Neural cell (in vitro differentiated cells): ENCODE data around the gene FOXO3B. TPM values are rescaled to one million over a fixed set of nuclear protein-coding genes. Genes with fewer than 3 reads are reported as not detected.
"Not testable (repeated sequence)": the region's sequence is repeated elsewhere in the genome, so short reads cannot be mapped to it uniquely, and the experiment has no call there.

ENCODE experiments used
- H2AFZ ChIP-seq: fragments of 200-600, 300-800 bp; sonication (generic), shearing (Covaris generic); 2 replicates; pipeline ENCODE4 v1.6.0; 2014; ENCODE audit warnings: low read depth, mild to moderate bottlenecking, antibody characterized with exemption, low read length, moderate library complexity
- H3F3A ChIP-seq: fragments of 200-600 bp; shearing (Covaris generic); 2 replicates; pipeline ENCODE4 v1.6.1; 2016; ENCODE audit warnings: mild to moderate bottlenecking, moderate library complexity, mixed read lengths, antibody characterized with exemption, low read length; ENCODE audit not compliant: insufficient read depth, poor library complexity, severe bottlenecking
- H3K27ac ChIP-seq: fragments of 200-600, 300-800 bp; sonication (generic), shearing (Covaris generic); 2 replicates; pipeline ENCODE4 v1.5.1; 2014; ENCODE audit warnings: mild to moderate bottlenecking, low read length, moderate library complexity
- H3K27me3 ChIP-seq: fragments of 300-800, 200-600 bp; sonication (generic), shearing (Covaris generic); 2 replicates; pipeline ENCODE4 v1.6.0; 2014; ENCODE audit warnings: mild to moderate bottlenecking, low read depth, low read length, moderate library complexity; ENCODE audit not compliant: insufficient read depth
- H3K36me3 ChIP-seq: fragments of 300-800, 200-600 bp; sonication (generic), shearing (Covaris generic); 2 replicates; pipeline ENCODE4 v1.5.1; 2014; ENCODE audit warnings: mild to moderate bottlenecking, antibody characterized with exemption, low read length, moderate library complexity; ENCODE audit not compliant: insufficient read depth
- H3K4me2 ChIP-seq: fragments of 300-800, 200-600 bp; sonication (generic), shearing (Covaris generic); 2 replicates; pipeline ENCODE4 v1.6.0; 2014; ENCODE audit warnings: mild to moderate bottlenecking, low read length
- H3K4me3 ChIP-seq: fragments of 300-800, 200-600 bp; sonication (generic), shearing (Covaris generic); 2 replicates; pipeline ENCODE4 v1.5.1; 2014; ENCODE audit warnings: mild to moderate bottlenecking, low read length, moderate library complexity
- H3K79me2 ChIP-seq: fragments of 200-600 bp; shearing (Covaris generic); replicated peaks from 2 replicates; pipeline ENCODE4 v1.6.0; 2014; ENCODE audit warnings: mild to moderate bottlenecking, low read length, moderate library complexity; ENCODE audit not compliant: insufficient read depth
- H3K9ac ChIP-seq: fragments of 300-800, 200-600 bp; sonication (generic), shearing (Covaris generic); 2 replicates; pipeline ENCODE4 v1.6.1; 2016; ENCODE audit warnings: mild to moderate bottlenecking, low read length, mixed read lengths
- H3K9me2 ChIP-seq: fragments of 200-600 bp; shearing (Covaris generic); 2 replicates; pipeline ENCODE4 v1.6.1; 2016; ENCODE audit warnings: mild to moderate bottlenecking, low read length, mixed read lengths; ENCODE audit not compliant: insufficient read depth
- H3K9me3 ChIP-seq: fragments of 200-600, 300-800 bp; sonication (generic), shearing (Covaris generic); 2 replicates; pipeline ENCODE4 v1.6.1; 2016; ENCODE audit warnings: mild to moderate bottlenecking, mixed run types, low read length, moderate library complexity, mixed read lengths
- H4K20me1 ChIP-seq: fragments of 200-600 bp; shearing (Covaris generic); 2 replicates; pipeline ENCODE4 v1.6.1; 2016; ENCODE audit warnings: mild to moderate bottlenecking, mixed run types; ENCODE audit not compliant: insufficient read depth
- polyA plus RNA-seq: library from polyadenylated mRNA; depleted of rRNA; stranded (reverse); fragments of >200 nt; gene quantifications from 2 replicates; pipeline ENCODE4 v1.2.3, GENCODE V29; 2014
- small RNA-seq, 3 experiments: library from RNA; depleted of rRNA; stranded (forward); fragments of <200 nt; gene quantifications; one replicate each; pipeline ENCODE3, GENCODE V24; 2012

Gene FOXO3B
- polyA plus RNA-seq, 1 donor from 2014 or later = 4.0 TPM

DNA sequence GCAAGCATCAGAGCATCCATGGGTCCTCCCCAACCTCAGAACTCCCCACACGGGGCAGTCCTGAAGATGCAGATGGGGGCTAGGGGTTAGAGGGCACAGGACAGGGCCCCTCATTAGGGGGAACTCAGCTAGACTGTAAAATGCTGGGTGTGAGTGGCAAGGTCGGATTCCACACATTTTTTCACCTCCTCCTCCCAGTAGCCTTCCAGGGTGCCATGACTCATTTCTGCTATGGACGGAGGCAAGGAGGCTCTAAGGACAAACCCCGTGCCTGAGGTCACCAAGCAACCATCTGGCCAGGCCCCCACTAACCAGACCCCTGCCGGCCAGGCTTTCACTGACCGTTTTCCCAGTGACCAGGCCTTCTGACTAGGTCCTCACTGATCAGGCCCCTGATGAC lies 39.0 kb downstream of the FOXO3B start:
- not testable (repeated sequence) for H3K9ac ChIP-seq, H3K79me2 ChIP-seq, H3K27ac ChIP-seq

GRCh38 chr17:18638357-18638756 lies 43.8 kb downstream of the FOXO3B start:
- not testable (repeated sequence) for H3K27ac ChIP-seq, H3K4me2 ChIP-seq, H3K9me3 ChIP-seq, H4K20me1 ChIP-seq, H3F3A ChIP-seq, H3K79me2 ChIP-seq, H3K9ac ChIP-seq, H2AFZ ChIP-seq, H3K9me2 ChIP-seq, H3K27me3 ChIP-seq, H3K4me3 ChIP-seq, H3K36me3 ChIP-seq

More for the DNA sequence above, 39.0 kb downstream of the FOXO3B start:
- H2AFZ ChIP-seq, H3F3A ChIP-seq, H3K4me3 ChIP-seq, H3K27me3 ChIP-seq, H3K4me2 ChIP-seq, H3K36me3 ChIP-seq, H3K9me3 ChIP-seq, H3K9me2 ChIP-seq, H4K20me1 ChIP-seq: not testable (repeated sequence)

DNA sequence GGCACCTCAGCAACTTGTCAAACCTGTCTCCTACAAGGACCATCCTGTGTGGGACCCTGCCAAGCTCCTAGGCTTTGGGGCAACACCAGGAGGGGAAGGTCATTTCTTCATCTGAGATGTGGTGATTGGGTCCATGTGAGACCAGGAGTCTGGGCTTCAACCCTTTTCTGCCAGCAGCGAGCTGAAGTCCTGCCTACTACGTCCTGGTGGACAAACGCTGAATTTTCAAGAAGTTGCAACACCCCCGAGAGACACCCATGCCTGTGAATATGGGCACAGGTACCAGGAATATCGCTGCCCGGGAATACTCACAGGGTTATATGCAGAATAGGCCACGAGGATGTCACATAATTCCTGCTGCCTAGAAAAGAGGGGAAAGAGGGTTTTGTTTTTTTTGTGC lies 45.9 kb downstream of the FOXO3B start:
- H3K27me3 ChIP-seq, H3F3A ChIP-seq, H3K4me2 ChIP-seq, H3K27ac ChIP-seq, H3K36me3 ChIP-seq, H3K4me3 ChIP-seq, H4K20me1 ChIP-seq, H3K9me2 ChIP-seq, H3K9ac ChIP-seq, H3K79me2 ChIP-seq, H2AFZ ChIP-seq, H3K9me3 ChIP-seq: not testable (repeated sequence)

- H3K9ac ChIP-seq, H3K27ac ChIP-seq, H3K79me2 ChIP-seq, H2AFZ ChIP-seq, H3K27me3 ChIP-seq, H3K4me2 ChIP-seq, H4K20me1 ChIP-seq, H3F3A ChIP-seq, H3K9me3 ChIP-seq, H3K4me3 ChIP-seq, H3K36me3 ChIP-seq, H3K9me2 ChIP-seq: not testable (repeated sequence)
Observed at GRCh38 chr17:18635773-18636172, 46.3 kb downstream of the FOXO3B start.

DNA sequence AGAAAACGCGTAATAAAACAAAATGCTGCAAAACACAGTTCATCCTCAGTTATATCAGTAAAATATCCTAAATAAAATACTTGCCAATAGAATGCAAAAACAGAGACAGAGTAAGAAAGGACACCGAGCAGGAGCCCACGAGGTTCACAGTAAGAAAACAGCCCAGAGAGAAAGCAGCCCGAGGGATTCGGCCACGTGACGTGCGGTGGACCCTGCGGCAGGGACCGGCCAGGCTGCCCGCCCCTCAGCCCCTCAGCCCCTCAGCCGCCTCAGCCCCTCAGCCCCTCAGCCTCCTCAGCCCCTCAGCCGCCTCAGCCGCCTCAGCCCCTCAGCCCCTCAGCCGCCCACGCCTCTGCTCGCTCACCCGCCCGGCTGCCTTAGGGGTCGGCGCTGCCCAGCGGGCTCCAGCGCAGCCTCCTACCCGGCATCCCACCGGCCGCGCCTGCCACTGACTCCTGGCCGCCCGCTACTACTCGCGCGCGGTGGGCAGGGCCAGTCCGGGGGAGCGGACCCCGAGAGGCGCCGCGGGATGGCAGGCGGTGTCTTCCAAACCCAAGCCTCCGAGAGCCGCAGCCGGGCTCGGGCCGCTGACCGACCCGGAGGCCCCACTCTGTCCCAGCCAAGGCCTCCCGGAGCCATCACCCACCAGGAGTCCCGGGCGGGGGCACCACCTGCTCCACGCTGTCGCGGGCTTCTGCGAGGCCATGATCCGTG lies 47.4 kb downstream of the FOXO3B start:
- not testable (repeated sequence) for H3K4me2 ChIP-seq, H3K4me3 ChIP-seq, H2AFZ ChIP-seq

More for the DNA sequence above, 47.4 kb downstream of the FOXO3B start:
- not testable (repeated sequence) for H3K9ac ChIP-seq, H3K27me3 ChIP-seq, H3K9me2 ChIP-seq, H4K20me1 ChIP-seq, H3K36me3 ChIP-seq, H3K79me2 ChIP-seq, H3K27ac ChIP-seq, H3F3A ChIP-seq, H3K9me3 ChIP-seq

Small RNA genes within 50 kb of the gene (small RNA-seq; reads per million reads assigned to genes)
- gene AC026271.2 (0 reads per million in 3 experiments), gene AC026271.4 (0 reads per million in 3 experiments)

Other genes with a start within 250 kb of the FOXO3B start
- not detected in 2 replicates for gene LGALS9C, start 205.5 kb downstream of the FOXO3B start, polyA plus RNA-seq
- 2.1 and 2.2 TPM in 2 replicates for gene TBC1D28, start 37.9 kb downstream of the FOXO3B start, polyA plus RNA-seq
- 0.21 and 0.56 TPM in 2 replicates for gene FBXW10, start 61.7 kb upstream of the FOXO3B start, polyA plus RNA-seq
- gene TVP23B, start 98.9 kb upstream of the FOXO3B start, polyA plus RNA-seq = 62.4 and 71.5 TPM in 2 replicates
- 358 and 378 TPM in 2 replicates for gene PRPSAP2, start 175.8 kb upstream of the FOXO3B start, polyA plus RNA-seq